Liver (tissue), 9 donors: Measurements from ENCODE around the gene GNA14. TPM values are rescaled to one million over a fixed set of nuclear protein-coding genes. Genes with fewer than 3 reads are reported as not detected.
"Not testable (repeated sequence)": the region's sequence is repeated elsewhere in the genome, so short reads cannot be mapped to it uniquely, and the experiment has no call there.

Experiments
- DNase-seq: peaks from one replicate; pipeline ENCODE4 v3.0.0-alpha.2; 2017; ENCODE audit warnings: low spot score
- H3K27ac ChIP-seq, 2 donors: one replicate each; pipeline ENCODE4 v1.7.0; 2013; ENCODE audit warnings: inconsistent platforms in 2 of 2, low read length in 2 of 2, control low read depth in 1 of 2, low read depth in 1 of 2, mild to moderate bottlenecking in 1 of 2
- H3K27me3 ChIP-seq, 4 donors: one replicate each; pipeline versions ENCODE4 v1.6.1 to v1.7.0; 2013; ENCODE audit warnings: low read length in 3 of 4, inconsistent platforms in 1 of 4, mild to moderate bottlenecking in 1 of 4, moderate library complexity in 1 of 4; ENCODE audit not compliant: control insufficient read depth in 4 of 4, insufficient read depth in 4 of 4
- H3K36me3 ChIP-seq, 4 donors: one replicate each; pipeline versions ENCODE4 v1.6.1 to v1.7.0; 2013; ENCODE audit warnings: low read length in 3 of 4, mild to moderate bottlenecking in 3 of 4, low read depth in 1 of 4, moderate library complexity in 1 of 4; ENCODE audit not compliant: control insufficient read depth in 4 of 4, insufficient read depth in 3 of 4
- H3K4me1 ChIP-seq, 4 donors: one replicate each; pipeline versions ENCODE4 v1.6.1 to v1.7.0; 2013; ENCODE audit warnings: low read length in 3 of 4, mild to moderate bottlenecking in 3 of 4, moderate library complexity in 1 of 4; ENCODE audit not compliant: control insufficient read depth in 4 of 4, insufficient read depth in 4 of 4
- H3K4me3 ChIP-seq, 3 donors: one replicate each; pipeline versions ENCODE4 v1.6.1 to v1.7.0; 2013; ENCODE audit warnings: low read length in 3 of 3, control low read depth in 1 of 3, low read depth in 1 of 3, mild to moderate bottlenecking in 1 of 3
- H3K9ac ChIP-seq, 2 donors: one replicate each; pipeline ENCODE4 v1.7.0; 2013; ENCODE audit warnings: low read length in 2 of 2, mild to moderate bottlenecking in 2 of 2, moderate library complexity in 2 of 2, control low read depth in 1 of 2, low read depth in 1 of 2
- H3K9me3 ChIP-seq, 4 donors: one replicate each; pipeline versions ENCODE4 v1.6.1 to v1.7.0; 2013; ENCODE audit warnings: low read length in 3 of 4; ENCODE audit not compliant: control insufficient read depth in 4 of 4
- EGR1 ChIP-seq, 2 donors: IDR thresholded peaks; 2 replicates each; pipeline ENCODE4 v1.6.1; 2016 to 2018; ENCODE audit warnings: antibody characterized with exemption in 2 of 2, low read depth in 2 of 2
- FOXA1 ChIP-seq: IDR thresholded peaks from 2 replicates; pipeline ENCODE4 v1.6.1; 2016; ENCODE audit warnings: antibody characterized with exemption
- HNF4A ChIP-seq, 2 donors: conservative IDR thresholded peaks; 2 replicates each; pipeline ENCODE4 v1.6.1; 2016; ENCODE audit warnings: antibody characterized with exemption in 2 of 2, mild to moderate bottlenecking in 2 of 2
- HNF4G ChIP-seq: IDR thresholded peaks from 2 replicates; pipeline ENCODE4 v1.6.1; 2016; ENCODE audit warnings: antibody characterized with exemption
- NR2F2 ChIP-seq: IDR thresholded peaks from 2 replicates; pipeline ENCODE4 v1.6.1; 2016; ENCODE audit warnings: antibody characterized with exemption
- RAD21 ChIP-seq, 2 donors: IDR thresholded peaks; 2 replicates each; pipeline ENCODE4 v1.6.1; 2016; ENCODE audit warnings: antibody characterized with exemption in 2 of 2, mild to moderate bottlenecking in 2 of 2
- SP1 ChIP-seq: IDR thresholded peaks from 2 replicates; pipeline ENCODE4 v1.6.1; 2018; ENCODE audit warnings: antibody characterized with exemption, mild to moderate bottlenecking
- YY1 ChIP-seq: IDR thresholded peaks from 2 replicates; pipeline ENCODE4 v1.6.1; 2016; ENCODE audit warnings: antibody characterized with exemption, mild to moderate bottlenecking
- WGBS: extraction: QIAGEN DNeasy Blood & Tissue Kit; methylation state at CpG from one replicate; pipeline ENCODE4 v1.1.7; 2013; 5-methylcytosine and 5-hydroxymethylcytosine counted together
- polyA plus RNA-seq, 2 donors: library from polyadenylated mRNA; stranded (reverse) in 1 of 2; unstranded in 1 of 2; fragments of 200-250 nt in 1 of 2; fragments of >200 nt in 1 of 2; fragmentation: Nextera tagmentation in 1 of 2; extraction: Ambion mirVana in 1 of 2; gene quantifications; one replicate each; pipeline versions ENCODE4 v1.2.1 to v1.2.3, GENCODE V29; 2013 to 2015
- total RNA-seq, 2 donors: library from RNA; depleted of rRNA; stranded (reverse); fragments of >200 nt; gene quantifications; one replicate each; pipeline ENCODE4 v1.2.3, GENCODE V29; 2014
- TF ChIP-seq, protein P1 (sequence below): IDR thresholded peaks from 2 replicates; pipeline ENCODE4 v1.6.1; 2016; ENCODE audit warnings: antibody characterized with exemption
- TF ChIP-seq, protein P2 (sequence below): IDR thresholded peaks from 2 replicates; pipeline ENCODE4 v1.6.1; 2016; ENCODE audit warnings: antibody characterized with exemption, mild to moderate bottlenecking
- donor health status: healthy.
- donor health status: healthy.
- donor health status: healthy.
- donor health status: healthy.
- donor health status: healthy.

GNA14 gene
- total RNA-seq, result 1 to 10 TPM; 1.1 to 5.4 TPM
- polyA plus RNA-seq, result 1 to 10 TPM; 2.6 to 3.3 TPM

DNA sequence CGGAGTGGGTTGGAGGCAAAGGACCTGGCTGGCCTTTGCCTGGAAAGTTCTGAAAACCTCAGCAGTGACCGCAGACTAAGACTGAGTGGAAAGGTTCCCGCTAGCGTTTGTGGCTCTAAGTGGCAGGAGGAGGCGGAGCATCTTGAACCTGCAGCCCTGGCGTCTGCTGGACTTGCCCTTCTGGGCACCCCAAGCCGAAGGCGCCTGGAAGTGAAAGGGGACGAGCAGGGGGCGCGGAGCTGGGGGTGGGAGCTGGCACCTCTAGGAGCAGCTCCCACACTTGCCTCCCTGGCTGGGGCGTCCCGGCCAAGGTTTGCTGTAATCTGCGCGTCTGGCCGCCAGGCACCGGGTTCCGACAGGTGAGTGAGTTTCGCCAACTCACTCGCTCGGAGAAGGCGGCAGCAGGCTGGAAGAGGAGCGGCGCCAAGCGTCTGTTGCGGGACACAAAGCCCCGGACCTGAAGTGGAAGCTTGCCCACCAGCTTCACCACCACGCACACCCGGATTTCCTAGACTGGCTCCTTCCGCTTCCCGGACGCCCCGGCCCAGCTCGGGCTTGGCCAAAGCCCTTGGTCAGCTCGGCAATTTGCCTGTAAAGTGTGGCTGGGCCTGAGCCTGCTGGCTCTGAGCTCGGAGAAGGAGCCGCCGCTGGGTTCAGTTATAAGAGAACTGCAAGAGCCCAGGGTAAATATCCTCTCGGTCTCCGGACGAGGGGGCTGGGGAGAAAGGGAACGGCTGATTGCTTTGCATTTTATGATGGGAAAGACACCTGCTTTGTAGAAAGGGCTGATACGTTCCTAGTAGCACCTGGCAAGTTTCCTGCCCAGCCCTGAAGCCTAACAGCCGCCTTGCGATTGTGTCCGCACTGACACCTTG, at the start of gene GNA14:
TSS of gene GNA14 (minus strand) at position 89 of the 875 bp plus-strand sequence. CDS start 529 bp downstream, outside the sequence.
- H3K4me3 ChIP-seq, result peak within 1 kb of the TSS; percentile 61 to 82 (median 63)
- peak within 1 kb of the TSS; percentile 58 to 66 for H3K9ac ChIP-seq
- TF ChIP-seq, protein P1, sequence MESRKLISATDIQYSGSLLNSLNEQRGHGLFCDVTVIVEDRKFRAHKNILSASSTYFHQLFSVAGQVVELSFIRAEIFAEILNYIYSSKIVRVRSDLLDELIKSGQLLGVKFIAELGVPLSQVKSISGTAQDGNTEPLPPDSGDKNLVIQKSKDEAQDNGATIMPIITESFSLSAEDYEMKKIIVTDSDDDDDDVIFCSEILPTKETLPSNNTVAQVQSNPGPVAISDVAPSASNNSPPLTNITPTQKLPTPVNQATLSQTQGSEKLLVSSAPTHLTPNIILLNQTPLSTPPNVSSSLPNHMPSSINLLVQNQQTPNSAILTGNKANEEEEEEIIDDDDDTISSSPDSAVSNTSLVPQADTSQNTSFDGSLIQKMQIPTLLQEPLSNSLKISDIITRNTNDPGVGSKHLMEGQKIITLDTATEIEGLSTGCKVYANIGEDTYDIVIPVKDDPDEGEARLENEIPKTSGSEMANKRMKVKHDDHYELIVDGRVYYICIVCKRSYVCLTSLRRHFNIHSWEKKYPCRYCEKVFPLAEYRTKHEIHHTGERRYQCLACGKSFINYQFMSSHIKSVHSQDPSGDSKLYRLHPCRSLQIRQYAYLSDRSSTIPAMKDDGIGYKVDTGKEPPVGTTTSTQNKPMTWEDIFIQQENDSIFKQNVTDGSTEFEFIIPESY, result no peak
- no peak for TF ChIP-seq YY1
- TF ChIP-seq RAD21 (IDR thresholded peaks at IDR 0.05), result peak in 1 of 2 donors; percentile 41
- no peak for TF ChIP-seq HNF4G
- TF ChIP-seq NR2F2, result peak; percentile 33
- TF ChIP-seq EGR1 (IDR thresholded peaks at IDR 0.05; ENCODE audit: low read depth in 2 of 2), result peak in 1 of 2 donors; percentile 32
- peak within 1 kb of the TSS; percentile 55 to 67 for H3K27ac ChIP-seq
- 2% methylated on average over 46 of the region's 46 CpGs for WGBS
- peak; percentile 37 for DNase-seq
- no peaks in the 10 kb centered on the region for H3K36me3 ChIP-seq
- peaks cover 3 to 19% (median 15%) of the 10 kb centered on the region in 4 donors for H3K4me1 ChIP-seq
- no peaks in the 10 kb centered on the region for H3K27me3 ChIP-seq
- H3K9me3 ChIP-seq, result no peaks in the 10 kb centered on the region

DNA sequence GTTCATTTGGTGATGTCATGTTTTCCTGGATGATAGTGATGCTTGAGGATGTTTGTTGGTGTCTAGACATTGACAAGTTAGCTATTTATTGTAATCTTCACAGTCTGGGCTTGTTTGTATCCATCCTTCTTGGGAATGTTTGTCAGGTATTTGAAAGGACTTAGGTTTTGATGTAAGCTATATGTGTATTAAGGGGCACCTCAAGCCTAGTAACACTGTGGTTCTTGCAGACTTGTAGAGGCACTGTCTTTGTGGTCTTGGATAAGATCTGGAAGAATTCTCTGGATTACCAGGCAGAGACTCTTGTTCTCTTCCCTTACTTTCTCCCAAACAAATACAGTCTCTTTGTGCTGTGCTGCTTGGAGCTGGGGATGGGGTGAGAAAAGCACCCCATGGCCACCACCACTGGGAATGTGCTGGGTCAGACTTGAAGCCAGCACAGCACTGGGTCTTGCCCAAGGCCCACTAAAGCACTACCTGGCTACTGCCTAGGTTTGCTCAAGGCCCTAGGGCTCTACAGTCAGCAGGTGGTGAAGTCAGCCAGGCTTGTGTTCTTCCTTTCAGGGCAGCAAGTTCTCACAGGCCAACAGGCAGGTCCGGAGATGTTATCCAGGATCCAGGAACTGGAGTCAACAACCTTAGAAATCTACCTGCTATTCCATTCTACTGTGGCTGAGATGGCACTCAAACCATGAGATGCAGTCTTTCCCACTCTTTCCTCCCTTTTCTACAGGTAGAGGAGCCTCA, 49.3 kb upstream of the GNA14 start:
- H3K27ac ChIP-seq, result no peak overlapping the region
- no peak overlapping the region for H3K9ac ChIP-seq
- H3K36me3 ChIP-seq, result no peaks in the 10 kb centered on the region
- 97% methylated on average over 1 of the region's 1 CpG for WGBS
- DNase-seq, result no peak
- no peaks in the 10 kb centered on the region for H3K27me3 ChIP-seq
- H3K9me3 ChIP-seq, result no peaks in the 10 kb centered on the region
- H3K4me1 ChIP-seq, result no peaks in the 10 kb centered on the region
- H3K4me3 ChIP-seq, result no peak overlapping the region
- TF ChIP-seq SP1 (no peak), FOXA1 (no peak), HNF4A (conservative IDR thresholded peaks at IDR 0.05) (no peak)
- TF ChIP-seq, protein P2, sequence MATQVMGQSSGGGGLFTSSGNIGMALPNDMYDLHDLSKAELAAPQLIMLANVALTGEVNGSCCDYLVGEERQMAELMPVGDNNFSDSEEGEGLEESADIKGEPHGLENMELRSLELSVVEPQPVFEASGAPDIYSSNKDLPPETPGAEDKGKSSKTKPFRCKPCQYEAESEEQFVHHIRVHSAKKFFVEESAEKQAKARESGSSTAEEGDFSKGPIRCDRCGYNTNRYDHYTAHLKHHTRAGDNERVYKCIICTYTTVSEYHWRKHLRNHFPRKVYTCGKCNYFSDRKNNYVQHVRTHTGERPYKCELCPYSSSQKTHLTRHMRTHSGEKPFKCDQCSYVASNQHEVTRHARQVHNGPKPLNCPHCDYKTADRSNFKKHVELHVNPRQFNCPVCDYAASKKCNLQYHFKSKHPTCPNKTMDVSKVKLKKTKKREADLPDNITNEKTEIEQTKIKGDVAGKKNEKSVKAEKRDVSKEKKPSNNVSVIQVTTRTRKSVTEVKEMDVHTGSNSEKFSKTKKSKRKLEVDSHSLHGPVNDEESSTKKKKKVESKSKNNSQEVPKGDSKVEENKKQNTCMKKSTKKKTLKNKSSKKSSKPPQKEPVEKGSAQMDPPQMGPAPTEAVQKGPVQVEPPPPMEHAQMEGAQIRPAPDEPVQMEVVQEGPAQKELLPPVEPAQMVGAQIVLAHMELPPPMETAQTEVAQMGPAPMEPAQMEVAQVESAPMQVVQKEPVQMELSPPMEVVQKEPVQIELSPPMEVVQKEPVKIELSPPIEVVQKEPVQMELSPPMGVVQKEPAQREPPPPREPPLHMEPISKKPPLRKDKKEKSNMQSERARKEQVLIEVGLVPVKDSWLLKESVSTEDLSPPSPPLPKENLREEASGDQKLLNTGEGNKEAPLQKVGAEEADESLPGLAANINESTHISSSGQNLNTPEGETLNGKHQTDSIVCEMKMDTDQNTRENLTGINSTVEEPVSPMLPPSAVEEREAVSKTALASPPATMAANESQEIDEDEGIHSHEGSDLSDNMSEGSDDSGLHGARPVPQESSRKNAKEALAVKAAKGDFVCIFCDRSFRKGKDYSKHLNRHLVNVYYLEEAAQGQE, result no peak

DNA sequence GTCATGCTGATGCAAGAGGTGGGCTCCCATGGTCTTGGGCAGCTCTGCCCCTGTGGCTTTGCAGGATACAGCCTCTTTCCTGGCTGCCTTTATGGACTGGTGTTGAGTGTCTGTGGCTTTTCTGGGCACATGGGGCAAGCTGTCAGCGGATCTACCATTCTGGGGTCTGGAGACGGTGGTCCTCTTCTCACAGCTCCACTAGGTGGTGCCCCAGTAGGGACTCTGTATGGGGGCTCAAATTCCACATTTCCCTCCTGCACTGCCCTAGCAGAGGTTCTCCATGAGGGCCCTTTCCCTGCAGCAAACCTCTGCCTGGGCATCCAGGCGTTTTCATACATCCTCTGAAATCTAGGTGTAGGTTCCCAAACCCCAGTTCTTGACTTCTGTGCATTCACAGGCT, 42.6 kb upstream of the GNA14 start:
- not testable (repeated sequence) for H3K9ac ChIP-seq, H3K4me1 ChIP-seq, H3K9me3 ChIP-seq, H3K27me3 ChIP-seq, DNase-seq, H3K36me3 ChIP-seq, H3K27ac ChIP-seq, H3K4me3 ChIP-seq
- 91% methylated on average over 3 of the region's 3 CpGs for WGBS

DNA sequence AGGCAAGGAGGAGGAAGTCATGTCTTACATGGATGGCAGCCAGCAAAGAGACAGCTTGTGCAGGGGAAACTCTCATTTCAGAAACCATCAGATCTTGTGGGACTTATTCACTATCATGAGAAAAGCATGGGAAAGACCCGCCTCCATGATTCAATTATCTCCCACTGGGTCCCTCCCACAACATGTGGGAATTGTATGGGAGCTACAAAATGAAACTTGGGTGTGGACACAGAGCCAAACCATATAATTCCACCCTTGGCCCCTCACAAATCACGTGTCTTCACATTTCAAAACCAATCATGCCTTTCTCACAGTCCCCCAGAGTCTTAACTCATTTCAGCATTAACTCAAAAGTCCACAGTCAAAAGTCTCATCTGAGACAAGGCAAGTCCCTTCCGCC, 42.0 kb upstream of the GNA14 start:
- not testable (repeated sequence) for H3K27me3 ChIP-seq, DNase-seq, H3K4me3 ChIP-seq, H3K9me3 ChIP-seq, H3K4me1 ChIP-seq, H3K27ac ChIP-seq, H3K9ac ChIP-seq, H3K36me3 ChIP-seq
- WGBS, result 89% methylated on average over 3 of the region's 3 CpGs

DNA sequence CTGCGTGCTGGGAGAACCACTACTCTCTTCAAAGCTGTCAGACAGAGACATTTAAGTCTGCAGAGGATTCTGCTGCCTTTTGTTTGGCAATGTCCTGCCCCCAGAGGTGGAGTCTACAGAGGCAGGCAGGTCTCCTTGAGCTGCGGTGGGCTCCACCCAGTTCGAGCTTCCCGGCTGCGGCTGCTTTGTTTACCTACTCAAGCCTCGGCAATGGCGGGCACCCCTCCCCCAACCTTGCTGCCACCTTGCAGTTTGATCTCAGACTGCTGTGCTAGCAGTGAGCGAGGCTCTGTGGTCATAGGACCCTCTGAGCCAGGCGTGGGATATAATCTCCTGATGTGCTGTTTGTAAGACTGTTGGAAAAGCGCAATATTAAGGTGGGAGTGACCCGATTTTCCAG, 39.6 kb upstream of the GNA14 start:
- not testable (repeated sequence) for H3K9ac ChIP-seq

More for the DNA sequence above, 39.6 kb upstream of the GNA14 start:
- H3K27me3 ChIP-seq, H3K4me1 ChIP-seq, H3K27ac ChIP-seq, H3K36me3 ChIP-seq, H3K4me3 ChIP-seq, DNase-seq, H3K9me3 ChIP-seq: not testable (repeated sequence)
- WGBS, result 92% methylated on average over 11 of the region's 11 CpGs
